Aorta (tissue), 5 donors: ENCODE measurements around the gene SCAMP4. TPM values are rescaled to one million over a fixed set of nuclear protein-coding genes. Genes with fewer than 3 reads are reported as not detected.

Experiments used
- ATAC-seq: fragments of 200-7000 bp; cut with Tn5 transposase; one replicate; pipeline ENCODE4 v1.9.1; 2022; ENCODE audit warnings: moderate library complexity; ENCODE audit not compliant: low FRiP score
- DNase-seq, 2 donors: peaks; one replicate each; pipeline ENCODE4 v3.0.0-alpha.2; 2020
- H3K27ac ChIP-seq, 2 donors: one replicate each; pipeline ENCODE4 v1.5.1; 2013; ENCODE audit warnings: low read length in 2 of 2, mild to moderate bottlenecking in 2 of 2, moderate library complexity in 2 of 2, control low read depth in 1 of 2, inconsistent platforms in 1 of 2, low read depth in 1 of 2
- H3K27me3 ChIP-seq, 2 donors: one replicate each; pipeline ENCODE4 v1.6.1; 2013; ENCODE audit warnings: control low read depth in 1 of 2, low read length in 1 of 2, mild to moderate bottlenecking in 1 of 2, moderate library complexity in 1 of 2; ENCODE audit not compliant: insufficient read depth in 2 of 2, control insufficient read depth in 1 of 2
- H3K36me3 ChIP-seq, 2 donors: one replicate each; pipeline ENCODE4 v1.6.1; 2013; ENCODE audit warnings: control low read depth in 1 of 2, low read length in 1 of 2, mild to moderate bottlenecking in 1 of 2; ENCODE audit not compliant: insufficient read depth in 2 of 2, control insufficient read depth in 1 of 2
- H3K4me1 ChIP-seq, 2 donors: one replicate each; pipeline ENCODE4 v1.6.1; 2013; ENCODE audit warnings: low read length in 2 of 2, control low read depth in 1 of 2, mild to moderate bottlenecking in 1 of 2, moderate library complexity in 1 of 2; ENCODE audit not compliant: insufficient read depth in 2 of 2, control insufficient read depth in 1 of 2
- H3K4me3 ChIP-seq, 2 donors: one replicate each; pipeline ENCODE4 v1.5.1; 2013; ENCODE audit warnings: low read length in 2 of 2, control low read depth in 1 of 2, mild to moderate bottlenecking in 1 of 2
- H3K9me3 ChIP-seq: one replicate; pipeline ENCODE4 v1.6.1; 2013; ENCODE audit warnings: mild to moderate bottlenecking, low read length; ENCODE audit not compliant: control insufficient read depth
- WGBS, 2 donors: extraction: QIAGEN DNeasy Blood & Tissue Kit; methylation state at CpG; one replicate each; pipeline ENCODE4 v1.1.7; 2013; 5-methylcytosine and 5-hydroxymethylcytosine counted together
- intact Hi-C, 2 donors: fragments of 100-400 bp; cut with DNase I; formaldehyde crosslinking; loops; one replicate each; pipeline versions ENCODE4 v1.14.2 to v1.15.0; 2022
- polyA plus RNA-seq, 2 donors: library from polyadenylated mRNA; stranded (reverse); fragments of 200-250 nt; gene quantifications; one replicate each; pipeline ENCODE4 v1.2.3, GENCODE V29; 2013
- total RNA-seq, 2 donors: library from RNA; stranded (reverse); fragmentation: NEBNext Ultra II Directional; extraction: Animal tissue kit (Norgen Biotek cat#: 25700); gene quantifications; one replicate each; pipeline ENCODE4 v1.2.1, GENCODE V29; 2021
- donor health status: healthy with polysubstance abuse.
- donor health status: Bipolar disorder and iron deficiency.
- donor health status: DM: no; HTN: no; CAD: no.
- donor health status: DM: no; HTN: no; CAD: no.
- donor health status: DM: yes; HTN: yes; CAD: no.

Gene SCAMP4
- total and polyA plus RNA-seq, 4 donors: 10.1 to 49.6 (median 29.0) TPM

DNA sequence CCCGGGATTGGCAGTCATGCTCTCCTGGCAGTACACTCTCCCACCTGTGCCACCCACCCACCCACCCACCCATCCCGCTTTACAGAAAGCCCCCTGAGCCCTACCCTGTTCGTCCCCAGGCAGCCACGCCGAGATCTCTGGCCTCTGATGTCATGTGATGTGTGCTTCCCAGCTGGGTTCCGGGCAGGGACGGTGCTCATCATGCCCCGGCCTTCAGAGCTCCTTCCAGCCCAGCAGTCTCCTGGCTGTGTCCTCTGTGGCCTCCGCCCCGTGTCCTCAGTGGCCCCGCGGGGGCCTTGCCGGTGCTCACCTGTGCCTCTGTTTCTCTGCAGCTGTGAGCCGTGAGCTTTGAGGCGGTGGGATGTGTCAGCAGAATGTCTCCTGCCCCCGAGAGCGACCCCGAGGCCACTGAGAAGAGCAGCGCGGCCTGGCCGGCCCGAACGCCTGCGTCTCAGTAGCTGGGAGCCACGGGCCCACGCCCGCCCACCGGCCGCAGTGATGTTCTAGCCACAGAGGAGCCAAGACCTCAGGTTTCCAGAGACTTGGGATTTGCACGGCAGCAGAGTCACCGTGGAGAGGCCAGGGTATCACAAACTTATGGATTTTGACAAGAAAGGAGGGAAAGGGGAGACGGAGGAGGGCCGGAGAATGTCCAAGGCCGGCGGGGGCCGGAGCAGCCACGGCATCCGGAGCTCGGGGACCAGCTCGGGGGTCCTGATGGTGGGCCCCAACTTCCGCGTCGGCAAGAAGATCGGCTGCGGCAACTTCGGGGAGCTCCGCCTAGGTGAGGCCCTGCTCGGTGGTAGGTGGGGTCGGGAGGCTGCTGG is 64.2 kb downstream of the SCAMP4 start:
- no peaks in the 10 kb centered on the region for H3K4me1 ChIP-seq
- no peak overlapping the region for H3K4me3 ChIP-seq
- no peaks in the 10 kb centered on the region for H3K27me3 ChIP-seq
- H3K27ac ChIP-seq: no peak overlapping the region
- DNase-seq (no peak), ATAC-seq (no peak)
- intact Hi-C loops: no loop called here
- no peaks in the 10 kb centered on the region for H3K9me3 ChIP-seq
- WGBS, 2 donors: 94 to 95% methylated on average over 49 of the region's 49 CpGs
- peaks cover 0 to 2% of the 10 kb centered on the region in 2 donors for H3K36me3 ChIP-seq

GRCh38 chr19:1970003-1970805 is 65.0 kb downstream of the SCAMP4 start:
- ATAC-seq (no peak), DNase-seq (no peak)
- intact Hi-C loops: no loop called here
- Histone ChIP-seq H3K27me3 (no peaks in the 10 kb centered on the region), H3K4me3 (no peak overlapping the region), H3K4me1 (no peaks in the 10 kb centered on the region), H3K9me3 (no peaks in the 10 kb centered on the region), H3K27ac (no peak overlapping the region), H3K36me3 (peaks cover 0 to 2% of the 10 kb centered on the region in 2 donors)
- WGBS, 2 donors: 91 to 93% methylated on average over 38 of the region's 38 CpGs

DNA sequence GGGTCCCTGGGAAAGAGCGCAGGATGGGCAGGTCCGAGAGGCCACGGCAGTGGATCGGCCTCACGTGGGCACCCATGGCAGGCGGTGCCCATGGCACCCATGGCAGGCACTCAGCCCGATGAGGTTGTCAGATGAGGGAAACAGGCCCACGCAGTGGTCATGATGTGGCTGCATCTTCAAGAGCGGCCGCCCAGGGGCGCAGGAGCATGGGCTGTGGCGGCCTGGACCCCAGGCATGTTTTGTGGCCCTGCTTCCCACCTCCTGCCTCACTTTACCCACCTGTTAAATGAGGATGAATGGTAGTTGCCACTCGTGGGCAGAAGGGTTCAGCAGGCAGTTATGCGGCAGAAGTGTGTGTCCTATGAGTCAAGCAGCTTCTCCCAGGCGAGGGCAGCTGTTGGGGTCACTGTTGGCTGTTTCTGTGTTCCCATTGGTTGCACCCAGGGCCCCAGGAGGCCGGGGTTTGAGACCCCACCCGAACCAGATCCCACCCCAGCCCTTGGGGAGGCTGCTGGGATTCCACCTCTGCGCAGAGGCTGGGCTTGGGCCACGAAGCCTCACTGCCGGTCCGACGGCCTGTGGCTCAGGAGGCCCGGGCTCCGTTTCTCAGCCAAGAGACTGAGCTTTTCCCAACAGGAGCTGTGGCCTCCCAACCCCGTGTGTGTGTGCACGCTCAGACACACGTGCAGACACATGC is 65.8 kb downstream of the SCAMP4 start:
- peaks cover 0 to 2% of the 10 kb centered on the region in 2 donors for H3K36me3 ChIP-seq
- H3K9me3 ChIP-seq: no peaks in the 10 kb centered on the region
- intact Hi-C loops: no loop called here
- no peak for DNase-seq
- no peak overlapping the region for H3K4me3 ChIP-seq
- H3K27ac ChIP-seq: no peak overlapping the region
- no peaks in the 10 kb centered on the region for H3K4me1 ChIP-seq
- WGBS, 2 donors: 93% methylated on average over 27 of the region's 27 CpGs
- no peaks in the 10 kb centered on the region for H3K27me3 ChIP-seq
- ATAC-seq: no peak

- intact Hi-C loops: no loop called here
- H3K4me3 ChIP-seq: no peak overlapping the region
- H3K4me1 ChIP-seq: no peaks in the 10 kb centered on the region
- no peak for ATAC-seq
- DNase-seq: no peak
- H3K27me3 ChIP-seq: no peaks in the 10 kb centered on the region
- no peak overlapping the region for H3K27ac ChIP-seq
- WGBS, 2 donors: 91 to 92% methylated on average over 28 of the region's 28 CpGs
- H3K36me3 ChIP-seq: peaks cover 0 to 2% of the 10 kb centered on the region in 2 donors
- H3K9me3 ChIP-seq: no peaks in the 10 kb centered on the region
Observed at GRCh38 chr19:1974381-1975161, 69.4 kb downstream of the SCAMP4 start.

DNA sequence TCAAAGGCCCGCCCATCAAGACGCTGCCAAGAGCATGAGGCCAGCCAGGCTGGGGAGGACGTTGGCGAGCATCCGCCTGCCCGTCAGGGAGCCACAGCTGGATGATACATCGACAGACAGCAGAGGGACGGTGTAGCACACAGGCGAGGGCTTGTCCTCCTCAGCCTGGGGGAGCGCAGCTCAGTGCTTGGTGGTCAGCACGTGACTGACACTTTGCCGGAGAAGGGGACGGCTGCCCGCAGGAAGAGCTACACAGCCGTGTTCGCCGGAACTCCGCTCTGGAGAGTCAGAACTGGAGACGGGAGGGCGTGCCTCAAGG is 69.9 kb downstream of the SCAMP4 start:
- Histone ChIP-seq H3K27ac (no peak overlapping the region), H3K9me3 (no peaks in the 10 kb centered on the region), H3K27me3 (no peaks in the 10 kb centered on the region), H3K36me3 (peaks cover 0 to 2% of the 10 kb centered on the region in 2 donors), H3K4me3 (no peak overlapping the region), H3K4me1 (no peaks in the 10 kb centered on the region)
- intact Hi-C loops: no loop called here
- no peak for ATAC-seq
- 84 to 87% methylated on average over 20 of the region's 20 CpGs for WGBS, 2 donors
- DNase-seq: no peak

Other genes starting within 250 kb of the SCAMP4 start
- gene ONECUT3, start 151.9 kb upstream of the SCAMP4 start, total RNA-seq: not detected
- gene ONECUT3, start 151.9 kb upstream of the SCAMP4 start, polyA plus RNA-seq: under 1 TPM in 1 of 2 donors, not detected in 1; 0.03 TPM
- 1 to 10 TPM; 1.8 to 4.7 TPM for gene ATP8B3, start 93.1 kb upstream of the SCAMP4 start, total RNA-seq
- under 1 TPM; 0.38 to 0.63 TPM for gene ATP8B3, start 93.1 kb upstream of the SCAMP4 start, polyA plus RNA-seq
- 10 to 100 TPM; 27.7 to 29.9 TPM for gene REXO1, start 56.9 kb upstream of the SCAMP4 start, total RNA-seq
- gene REXO1, start 56.9 kb upstream of the SCAMP4 start, polyA plus RNA-seq: 10 to 100 TPM in 1 of 2 donors, 1 to 10 TPM in 1; 4.8 to 25.6 TPM
- 10 to 100 TPM; 17.3 to 18.3 TPM for gene KLF16, start 41.8 kb upstream of the SCAMP4 start, total RNA-seq
- gene KLF16, start 41.8 kb upstream of the SCAMP4 start, polyA plus RNA-seq: 1 to 10 TPM; 5.1 to 6.6 TPM
- 10 to 100 TPM; 54.8 to 64.6 TPM for gene ABHD17A, start 19.9 kb upstream of the SCAMP4 start, total RNA-seq
- gene ABHD17A, start 19.9 kb upstream of the SCAMP4 start, polyA plus RNA-seq: 100 to 1,000 TPM in 1 of 2 donors, 10 to 100 TPM in 1; 48.8 to 116 TPM
- gene ADAT3, start within 50 bp of the SCAMP4 start, total RNA-seq: 1 to 10 TPM; 3.3 to 5.5 TPM
- 1 to 10 TPM; 1.5 to 5.6 TPM for gene ADAT3, start within 50 bp of the SCAMP4 start, polyA plus RNA-seq
- 10 to 100 TPM; 41.0 to 51.7 TPM for gene CSNK1G2, start 35.8 kb downstream of the SCAMP4 start, total RNA-seq
- 10 to 100 TPM; 51.1 to 59.8 TPM for gene CSNK1G2, start 35.8 kb downstream of the SCAMP4 start, polyA plus RNA-seq
- gene BTBD2, start 110.3 kb downstream of the SCAMP4 start, total RNA-seq: 10 to 100 TPM; 46.2 to 62.7 TPM
- 10 to 100 TPM; 27.5 to 56.7 TPM for gene BTBD2, start 110.3 kb downstream of the SCAMP4 start, polyA plus RNA-seq
- 100 to 1,000 TPM in 1 of 2 donors, 10 to 100 TPM in 1; 93.0 to 103 TPM for gene MKNK2, start 145.8 kb downstream of the SCAMP4 start, total RNA-seq
- gene MKNK2, start 145.8 kb downstream of the SCAMP4 start, polyA plus RNA-seq: 10 to 100 TPM; 49.3 to 68.1 TPM
- 10 to 100 TPM; 41.1 to 43.6 TPM for gene MOB3A, start 190.9 kb downstream of the SCAMP4 start, total RNA-seq
- gene MOB3A, start 190.9 kb downstream of the SCAMP4 start, polyA plus RNA-seq: 10 to 100 TPM; 12.5 to 15.5 TPM
- gene IZUMO4, start 191.5 kb downstream of the SCAMP4 start, total RNA-seq: 1 to 10 TPM; 1.6 to 3.6 TPM
- 10 to 100 TPM in 1 of 2 donors, 1 to 10 TPM in 1; 5.5 to 25.2 TPM for gene IZUMO4, start 191.5 kb downstream of the SCAMP4 start, polyA plus RNA-seq
- 10 to 100 TPM; 74.8 to 84.3 TPM for gene AP3D1, start 246.2 kb downstream of the SCAMP4 start, total RNA-seq
- gene AP3D1, start 246.2 kb downstream of the SCAMP4 start, polyA plus RNA-seq: 10 to 100 TPM; 31.7 to 61.9 TPM